CD4-positive, alpha-beta T cell (primary cell): ENCODE measurements around the gene PIRT. TPM values are rescaled to one million over a fixed set of nuclear protein-coding genes. Genes with fewer than 3 reads are reported as not detected.

ENCODE experiments used
- ATAC-seq: fragments of 200-7000 bp; cut with Tn5 transposase; one replicate; pipeline ENCODE4 v1.10.0; 2022; ENCODE audit warnings: mild to moderate bottlenecking; ENCODE audit not compliant: poor library complexity
- CTCF ChIA-PET: fragments of 350-600 bp; sonication (Branson Sonifier 250); formaldehyde crosslinking; loops from one replicate; lab custom pipeline; 2021; ENCODE audit warnings: antibody characterized with exemption, inconsistent platforms; lab: Charles Lee
- POLR2A ChIA-PET: fragments of 350-600 bp; sonication (Branson Sonifier 250); formaldehyde crosslinking; loops from one replicate; lab custom pipeline; 2021; ENCODE audit warnings: antibody characterized with exemption, inconsistent platforms; lab: Charles Lee
- DNase-seq, 14 experiments: peaks; one replicate each; pipeline ENCODE4 v3.0.0-alpha.2; 2013 to 2020; ENCODE audit warnings: mixed read lengths in 2 of 14
- H3K27ac ChIP-seq, 2 donors: one replicate each; pipeline versions ENCODE4 v1.5.1 to v1.7.0; 2013; ENCODE audit warnings: low read length in 2 of 2, low read depth in 1 of 2, mild to moderate bottlenecking in 1 of 2
- H3K27me3 ChIP-seq, 2 experiments: 1 replicate in 1 of 2; 2 replicates in 1 of 2; pipeline versions ENCODE4 v1.6.1 to v1.7.0; 2013; ENCODE audit warnings: low read length in 2 of 2, control low read depth in 1 of 2, mild to moderate bottlenecking in 1 of 2, moderate library complexity in 1 of 2; ENCODE audit not compliant: insufficient read depth in 2 of 2, control insufficient read depth in 1 of 2
- H3K36me3 ChIP-seq: one replicate; pipeline ENCODE4 v1.6.1; 2013; ENCODE audit warnings: low read length, control low read depth; ENCODE audit not compliant: insufficient read depth
- H3K4me1 ChIP-seq: one replicate; pipeline ENCODE4 v1.6.1; 2013; ENCODE audit warnings: low read length, control low read depth; ENCODE audit not compliant: insufficient read depth
- H3K4me3 ChIP-seq: one replicate; pipeline ENCODE4 v1.5.1; 2013; ENCODE audit warnings: mild to moderate bottlenecking, low read length, moderate library complexity
- H3K9me3 ChIP-seq, 2 experiments: 1 replicate in 1 of 2; 2 replicates in 1 of 2; pipeline versions ENCODE4 v1.6.1 to v1.7.0; 2013; ENCODE audit warnings: low read length in 2 of 2, mild to moderate bottlenecking in 2 of 2, control low read depth in 1 of 2, moderate library complexity in 1 of 2; ENCODE audit not compliant: control insufficient read depth in 1 of 2, insufficient read depth in 1 of 2
- H3K27ac Mint-ChIP-seq: one replicate; pipeline ENCODE4 v1.8.0; 2020; ENCODE audit warnings: mixed read lengths
- H3K27me3 Mint-ChIP-seq: one replicate; pipeline ENCODE4 v1.8.0; 2021; ENCODE audit warnings: mixed read lengths
- H3K36me3 Mint-ChIP-seq: one replicate; pipeline ENCODE4 v1.8.0; 2021; ENCODE audit warnings: low read depth, mixed read lengths
- H3K4me1 Mint-ChIP-seq: one replicate; pipeline ENCODE4 v1.8.0; 2021; ENCODE audit warnings: low read depth, mixed read lengths
- H3K4me3 Mint-ChIP-seq: one replicate; pipeline ENCODE4 v1.8.0; 2020; ENCODE audit warnings: mild to moderate bottlenecking, mixed read lengths
- H3K9me3 Mint-ChIP-seq: one replicate; pipeline ENCODE4 v1.8.0; 2020; ENCODE audit warnings: mixed read lengths
- CTCF ChIP-seq: fragments of 200-600 bp; IDR thresholded peaks from one replicate; pipeline ENCODE4 v1.8.0; 2022; ENCODE audit warnings: antibody characterized with exemption, mild to moderate bottlenecking
- intact Hi-C, 2 experiments: fragments of 100-400 bp; cut with DNase I in 1 of 2; cut with micrococcal nuclease in 1 of 2; formaldehyde crosslinking; loops; one replicate each; pipeline versions ENCODE4 v1.15.1 to v1.9.0; 2023 to 2025; cut with DNase I, micrococcal nuclease
- total RNA-seq, 174 experiments: library from RNA in 2 of 174; stranded (reverse) in 2 of 174; gene quantifications; one replicate each; pipeline ENCODE4 v1.2.3 and lab custom pipeline; 2021 to 2026

PIRT gene
- total RNA-seq, 2 experiments from 2014 or later = not detected

- Mint-ChIP-seq H3K27ac (no peak overlapping the region), H3K4me1 (no peaks in the 10 kb centered on the region), H3K9me3 (no peaks in the 10 kb centered on the region), H3K4me3 (no peak overlapping the region), H3K36me3 (no peaks in the 10 kb centered on the region), H3K27me3 (no peaks in the 10 kb centered on the region)
- Histone ChIP-seq H3K4me1 (no peaks in the 10 kb centered on the region), H3K27ac (no peak overlapping the region), H3K27me3 (no peaks in the 10 kb centered on the region), H3K36me3 (no peaks in the 10 kb centered on the region), H3K9me3 (no peaks in the 10 kb centered on the region), H3K4me3 (no peak overlapping the region)
- intact Hi-C loops = no loop called here
- DNase-seq (no peak), ATAC-seq (no peak)
- POLR2A ChIA-PET = no interaction called here
- no peak for TF ChIP-seq CTCF
- CTCF ChIA-PET = no interaction called here
Observed at GRCh38 chr17:10805911-10806310, 32.0 kb downstream of the PIRT start.

DNA sequence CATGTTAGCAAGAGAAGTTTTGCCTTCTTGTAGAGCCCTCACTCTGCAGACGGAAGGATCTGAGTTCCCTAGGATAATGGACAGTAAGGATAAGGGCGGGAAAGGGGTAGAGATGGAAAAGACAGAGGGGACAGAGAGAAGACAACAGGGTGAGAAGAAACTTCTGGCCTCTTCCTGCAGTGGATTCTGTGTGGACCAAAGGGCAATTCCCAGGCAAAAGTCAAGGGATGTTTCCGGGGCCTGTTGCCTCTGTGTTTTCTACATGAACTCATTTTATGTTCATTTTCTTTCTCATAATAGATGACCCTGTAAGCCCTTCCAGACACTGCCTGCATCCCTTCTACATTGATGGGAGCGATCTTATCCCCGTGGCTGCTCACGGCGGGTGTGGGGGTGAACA is 33.3 kb downstream of the PIRT start:
- H3K27ac ChIP-seq = no peak overlapping the region
- Mint-ChIP-seq H3K27ac (no peak overlapping the region), H3K9me3 (no peaks in the 10 kb centered on the region), H3K36me3 (no peaks in the 10 kb centered on the region), H3K27me3 (no peaks in the 10 kb centered on the region), H3K4me3 (no peak overlapping the region), H3K4me1 (no peaks in the 10 kb centered on the region)
- POLR2A ChIA-PET = no interaction called here
- CTCF ChIA-PET = no interaction called here
- no peaks in the 10 kb centered on the region for H3K36me3 ChIP-seq
- DNase-seq = no peak
- intact Hi-C loops = no loop called here
- no peak for TF ChIP-seq CTCF
- no peak for ATAC-seq
- no peaks in the 10 kb centered on the region for H3K9me3 ChIP-seq
- H3K27me3 ChIP-seq = no peaks in the 10 kb centered on the region
- no peaks in the 10 kb centered on the region for H3K4me1 ChIP-seq
- H3K4me3 ChIP-seq = no peak overlapping the region

DNA sequence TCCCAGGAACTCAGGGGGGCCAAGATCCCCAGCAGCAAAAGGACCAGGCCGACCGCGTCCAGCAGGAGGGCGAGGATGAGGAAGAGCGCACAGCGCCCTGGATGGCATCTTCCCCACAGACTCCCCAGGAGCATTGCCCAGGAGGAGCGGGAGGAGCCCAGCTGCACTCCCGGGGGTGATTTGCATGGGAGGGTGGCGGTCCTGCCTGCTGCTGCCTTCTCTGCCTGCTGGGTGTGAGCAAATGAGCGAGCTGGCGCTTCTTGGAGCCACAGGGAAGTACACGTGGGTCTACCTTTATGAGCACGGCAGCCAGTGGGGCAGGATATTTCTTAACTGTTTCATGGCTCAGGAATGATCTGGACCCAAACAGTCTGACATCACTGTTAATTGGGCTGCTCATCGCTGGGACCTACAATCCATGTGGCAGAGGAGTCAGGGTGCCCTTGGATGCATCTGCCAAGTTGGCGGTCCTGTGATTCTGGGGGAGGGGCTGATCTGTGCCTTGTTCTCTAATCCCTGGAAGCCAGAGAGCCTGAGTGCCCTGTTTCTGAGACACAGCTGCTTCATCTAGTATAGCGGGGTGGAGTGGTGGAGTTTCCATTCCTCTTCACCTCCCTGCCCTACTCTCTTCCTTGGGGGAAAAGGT is 33.9 kb downstream of the PIRT start, which contains the start of gene TMEM238L:
TSS of gene TMEM238L (minus strand) at position 270 of the 646 bp plus-strand sequence. CDS start at position 134, 136 bp downstream.
- Mint-ChIP-seq H3K27ac (no peak within 1 kb of the TSS), H3K4me1 (no peaks in the 10 kb centered on the region), H3K9me3 (no peaks in the 10 kb centered on the region), H3K36me3 (no peaks in the 10 kb centered on the region), H3K4me3 (no peak within 1 kb of the TSS), H3K27me3 (no peaks in the 10 kb centered on the region)
- intact Hi-C loops = no loop called here
- CTCF ChIA-PET = no interaction called here
- H3K4me1 ChIP-seq = no peaks in the 10 kb centered on the region
- no peak within 1 kb of the TSS for H3K4me3 ChIP-seq
- no peaks in the 10 kb centered on the region for H3K27me3 ChIP-seq
- no peaks in the 10 kb centered on the region for H3K36me3 ChIP-seq
- TF ChIP-seq CTCF = no peak
- H3K27ac ChIP-seq = no peak within 1 kb of the TSS
- no peak for DNase-seq
- no peaks in the 10 kb centered on the region for H3K9me3 ChIP-seq
- POLR2A ChIA-PET = no interaction called here
- ATAC-seq = no peak
